Measurements from ENCODE around the gene CFAP45.
A peak's percentile ranks its signal among the peaks of the same experiment; 100 is the strongest.

The CFAP45 gene

DNA sequence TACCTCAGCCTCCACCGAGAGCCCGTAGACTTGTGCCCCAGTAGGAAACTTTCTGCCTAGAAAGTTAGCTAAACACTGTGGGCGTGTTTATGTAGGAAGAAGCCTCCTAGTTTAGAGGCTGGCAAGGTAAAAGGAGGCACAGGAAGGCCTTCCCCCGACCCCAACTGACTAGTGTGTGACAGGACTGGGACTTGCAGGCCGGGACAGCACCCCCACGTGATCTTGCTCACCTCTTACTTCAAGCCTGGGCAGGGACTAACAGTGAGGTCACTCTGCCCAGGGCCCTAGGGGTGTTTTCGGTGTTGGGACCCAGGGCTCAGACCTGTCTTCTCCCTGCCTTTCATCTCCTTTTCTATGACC, 25.7 kb upstream of the CFAP45 start:
- TF ChIP-seq CTCF (IDR thresholded peaks at IDR 0.05; ENCODE audit: insufficient read depth, low read length, missing control alignments) = no peak
- peak overlapping the region; percentile 99 for H3K4me3 ChIP-seq (ENCODE audit: low read depth, low read length)
- ChIA-PET POLR2A (interaction anchor here (0.7 to 2.7 kb wide), 9 partner anchors 8 to 156 kb away, joined by 4 to 18 read pairs (median 5); partner anchors contain the start of gene KCNJ9), CTCF (interaction anchor here (1.2 to 23.7 kb wide), 5 partner anchors 11 to 127 kb away, joined by 3 to 1031 read pairs (median 33); no protein-coding TSS in a partner anchor)
- no peak for DNase-seq (ENCODE audit: low read depth, low spot score)

GRCh38 chr1:159924791-159925718, 25.1 kb upstream of the CFAP45 start, which contains the start of gene TAGLN2:
TAGLN2 (minus strand) TSS chr1:159925507; CDS start chr1:159920509, 4,998 bp downstream.
- POLR2A ChIA-PET = interaction anchor here (0.7 to 2.7 kb wide), 11 partner anchors 9 to 156 kb away, joined by 3 to 18 read pairs (median 5); partner anchors contain the start of gene KCNJ9
- peak within 1 kb of the TSS; percentile 99 for H3K4me3 ChIP-seq (ENCODE audit: low read depth, low read length)
- TF ChIP-seq CTCF (IDR thresholded peaks at IDR 0.05; ENCODE audit: insufficient read depth, low read length, missing control alignments) = no peak
- CTCF ChIA-PET = interaction anchor here (1.0 to 23.7 kb wide), 7 partner anchors 12 to 154 kb away, joined by 3 to 1031 read pairs (median 8); no protein-coding TSS in a partner anchor
- no peak for DNase-seq (ENCODE audit: low read depth, low spot score)

- TF ChIP-seq CTCF (IDR thresholded peaks at IDR 0.05; ENCODE audit: insufficient read depth, low read length, missing control alignments) = peak; percentile 30
- peak; percentile 52 for DNase-seq (ENCODE audit: low read depth, low spot score)
- H3K4me3 ChIP-seq (ENCODE audit: low read depth, low read length) = peak overlapping the region; percentile 99
- CTCF ChIA-PET = interaction anchor here (1.0 to 23.7 kb wide), 8 partner anchors 13 to 452 kb away, joined by 3 to 1031 read pairs (median 7); no protein-coding TSS in a partner anchor
- POLR2A ChIA-PET = interaction anchor here (0.7 to 2.7 kb wide), 11 partner anchors 8 to 694 kb away, joined by 3 to 18 read pairs (median 5); partner anchors contain the start of gene KCNJ9
Measured at GRCh38 chr1:159924025-159924790, 24.2 kb upstream of the CFAP45 start.

DNA sequence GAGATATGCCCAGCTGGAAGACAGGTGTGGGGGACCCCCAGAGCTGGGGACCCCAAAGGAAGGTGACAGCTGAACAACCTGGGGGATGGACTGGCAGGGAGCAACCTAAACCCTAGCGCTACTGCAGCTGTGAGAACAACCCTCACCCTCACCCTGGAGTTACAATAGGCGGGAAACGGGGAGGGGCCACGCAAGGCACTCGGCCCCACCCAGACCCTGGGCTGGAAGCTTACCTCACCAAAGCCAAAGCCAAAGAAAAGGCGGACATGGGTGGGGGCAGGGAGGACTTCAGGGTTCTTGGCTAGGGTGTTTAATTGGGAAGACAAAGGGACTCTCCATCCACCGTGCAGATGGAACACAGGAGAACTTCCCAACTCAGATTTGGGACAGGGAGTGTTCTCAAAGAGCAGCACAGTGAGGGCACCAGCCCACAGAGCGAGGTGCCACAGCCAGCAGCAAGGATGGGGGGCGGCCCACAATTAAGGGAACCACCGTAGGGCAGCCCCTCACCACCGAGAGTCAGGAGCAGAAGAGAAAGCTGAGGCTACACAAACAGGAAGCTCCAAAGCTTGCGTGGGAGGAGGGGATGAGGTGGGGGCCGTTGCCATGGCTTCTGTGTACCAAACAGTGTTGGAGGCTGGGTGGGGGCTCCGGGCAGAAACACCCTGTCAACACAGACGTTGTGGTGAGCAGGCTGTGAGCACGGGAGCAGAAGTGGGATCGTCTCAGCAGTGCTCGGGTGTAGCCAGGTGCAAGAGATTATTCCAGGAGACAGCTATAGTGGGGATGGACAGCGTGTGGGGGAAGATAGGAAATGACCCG, 23.4 kb upstream of the CFAP45 start:
- CTCF ChIA-PET = interaction anchor here (1.0 to 23.7 kb wide), 7 partner anchors 14 to 452 kb away, joined by 3 to 1031 read pairs (median 6); no protein-coding TSS in a partner anchor
- POLR2A ChIA-PET = interaction anchor here (0.7 to 2.7 kb wide), 4 partner anchors 8 to 693 kb away, joined by 3 to 18 read pairs (median 6); no protein-coding TSS in a partner anchor
- no peak for DNase-seq (ENCODE audit: low read depth, low spot score)
- H3K4me3 ChIP-seq (ENCODE audit: low read depth, low read length) = peak overlapping the region; percentile 99
- TF ChIP-seq CTCF (IDR thresholded peaks at IDR 0.05; ENCODE audit: insufficient read depth, low read length, missing control alignments) = no peak

DNA sequence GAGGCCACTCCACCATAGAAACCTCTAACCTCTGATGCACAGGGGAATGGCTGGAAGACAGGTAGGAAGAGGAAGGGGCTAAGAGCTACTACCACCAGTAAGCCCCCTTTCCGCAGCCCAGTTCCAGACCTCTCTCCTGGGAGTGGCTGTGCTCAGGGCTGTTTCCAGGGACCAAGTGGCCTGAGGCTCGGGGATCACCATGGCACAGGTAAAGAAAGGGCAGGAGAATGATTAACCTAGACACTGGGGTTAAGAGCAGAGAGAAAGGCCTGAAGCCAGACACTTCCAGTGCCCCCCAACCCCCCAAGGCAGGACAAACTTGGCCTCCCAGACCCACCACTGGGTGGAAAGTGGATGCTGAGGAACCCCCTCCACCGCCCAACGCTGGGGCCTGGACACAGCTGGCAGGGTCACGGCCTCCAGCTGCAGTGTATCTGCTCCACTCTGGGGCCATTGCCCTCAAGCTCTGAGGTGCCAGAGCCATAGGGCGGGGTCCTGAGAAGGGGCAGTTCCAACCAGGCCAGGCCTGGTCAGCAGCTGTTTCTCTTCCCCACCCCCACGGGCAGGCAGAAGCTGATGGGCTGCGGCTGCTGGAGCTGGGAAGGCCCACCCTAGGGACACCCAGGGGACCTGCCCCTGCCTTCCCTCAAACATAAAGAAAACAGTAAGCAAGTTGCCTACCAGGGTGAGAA, 22.7 kb upstream of the CFAP45 start:
- peak overlapping the region; percentile 99 for H3K4me3 ChIP-seq (ENCODE audit: low read depth, low read length)
- ChIA-PET POLR2A (interaction anchor here (1.6 kb wide), 1 partner anchor 33 kb away, joined by 8 read pairs; no protein-coding TSS in a partner anchor), CTCF (interaction anchor here (1.5 to 23.7 kb wide), 5 partner anchors 14 to 163 kb away, joined by 5 to 1031 read pairs (median 33); no protein-coding TSS in a partner anchor)
- no peak for DNase-seq (ENCODE audit: low read depth, low spot score)
- TF ChIP-seq CTCF (IDR thresholded peaks at IDR 0.05; ENCODE audit: insufficient read depth, low read length, missing control alignments) = no peak

Measured in AG04449 (cell line).